Measurements from ENCODE around the gene HAUS5.
A peak's percentile ranks its signal among the peaks of the same experiment; 100 is the strongest.

The HAUS5 gene

DNA sequence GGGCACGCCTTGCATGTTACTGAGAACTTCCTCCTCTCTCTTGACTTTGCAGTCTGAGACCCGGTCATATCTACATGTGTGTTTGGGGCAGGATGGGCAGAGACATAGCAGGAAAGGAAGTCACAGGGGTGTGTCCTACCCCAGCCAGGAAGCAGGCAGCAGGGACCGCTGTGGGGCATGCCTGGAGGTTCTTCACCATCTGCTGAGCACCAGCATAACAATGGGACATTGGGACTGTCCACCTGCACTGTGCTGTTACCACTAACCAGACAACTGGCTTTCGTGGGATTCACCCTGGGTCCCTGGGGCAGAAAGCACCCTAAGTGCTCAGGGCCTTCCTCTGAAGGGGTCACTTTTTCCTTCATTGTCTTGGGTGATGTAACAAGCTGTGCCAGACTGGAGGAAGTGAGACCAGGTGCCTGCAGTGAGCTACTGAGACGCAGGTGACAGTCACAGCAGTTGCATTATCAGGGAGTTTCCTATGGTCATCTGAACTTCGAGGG lies 2.6 kb upstream of the HAUS5 start:
- no peak for DNase-seq

DNA sequence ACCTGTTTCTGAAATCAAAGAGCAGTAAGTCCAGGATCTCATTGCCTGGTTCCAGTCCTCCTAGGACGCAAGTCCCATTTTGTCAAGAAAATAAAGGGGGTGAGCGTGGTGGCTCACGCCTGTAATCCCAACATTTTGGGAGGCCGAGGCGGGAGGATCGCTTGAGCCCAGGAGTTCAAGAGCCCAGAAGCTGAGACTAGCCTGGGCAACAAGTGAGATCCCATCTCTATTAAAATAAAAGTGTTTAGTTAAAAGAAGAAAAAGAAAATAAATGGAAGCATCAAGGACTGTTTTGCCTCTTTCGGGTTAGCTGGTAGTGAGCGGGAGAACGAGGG lies 344 bp upstream of the HAUS5 start:
- no peak for DNase-seq

DNA sequence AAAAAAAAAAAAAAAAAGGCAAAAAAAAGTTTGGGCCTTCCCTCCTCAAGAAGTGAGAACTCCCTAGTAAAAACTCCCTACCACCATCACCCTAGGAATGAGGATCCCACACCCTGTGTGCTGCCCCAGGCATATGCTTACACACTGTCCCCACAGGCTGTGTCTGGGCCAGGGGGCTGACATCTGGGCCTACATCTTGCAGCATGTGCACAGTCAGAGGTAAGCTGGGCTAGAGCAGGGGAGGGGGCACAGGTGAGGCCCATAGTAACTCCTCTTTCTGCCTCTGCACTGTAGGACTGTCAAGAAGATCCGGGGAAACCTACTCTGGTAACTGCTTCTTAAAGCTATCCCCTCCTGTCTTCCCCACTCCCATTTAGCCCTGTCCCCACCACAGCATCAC lies 1.0 kb downstream of the HAUS5 start:
- DNase-seq: no peak

DNA sequence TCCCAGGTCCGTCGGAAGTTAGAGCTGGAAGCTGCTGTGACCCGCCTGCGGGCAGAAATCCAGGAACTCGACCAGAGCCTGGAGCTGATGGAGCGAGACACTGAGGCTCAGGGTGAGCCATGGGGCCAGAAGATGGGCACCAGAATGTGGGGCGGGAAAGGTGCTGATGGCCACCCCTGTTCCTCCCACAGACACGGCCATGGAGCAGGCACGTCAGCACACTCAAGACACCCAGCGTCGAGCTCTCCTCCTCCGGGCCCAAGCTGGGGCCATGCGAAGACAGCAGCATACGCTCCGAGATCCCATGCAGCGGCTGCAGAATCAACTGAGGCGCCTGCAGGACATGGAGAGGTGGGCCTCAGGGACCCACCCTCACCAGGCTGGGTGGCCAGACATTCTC lies 2.5 kb downstream of the HAUS5 start:
- DNase-seq: no peak

GRCh38 chr19:35618857-35619256 lies 6.3 kb downstream of the HAUS5 start:
- DNase-seq: no peak

DNA sequence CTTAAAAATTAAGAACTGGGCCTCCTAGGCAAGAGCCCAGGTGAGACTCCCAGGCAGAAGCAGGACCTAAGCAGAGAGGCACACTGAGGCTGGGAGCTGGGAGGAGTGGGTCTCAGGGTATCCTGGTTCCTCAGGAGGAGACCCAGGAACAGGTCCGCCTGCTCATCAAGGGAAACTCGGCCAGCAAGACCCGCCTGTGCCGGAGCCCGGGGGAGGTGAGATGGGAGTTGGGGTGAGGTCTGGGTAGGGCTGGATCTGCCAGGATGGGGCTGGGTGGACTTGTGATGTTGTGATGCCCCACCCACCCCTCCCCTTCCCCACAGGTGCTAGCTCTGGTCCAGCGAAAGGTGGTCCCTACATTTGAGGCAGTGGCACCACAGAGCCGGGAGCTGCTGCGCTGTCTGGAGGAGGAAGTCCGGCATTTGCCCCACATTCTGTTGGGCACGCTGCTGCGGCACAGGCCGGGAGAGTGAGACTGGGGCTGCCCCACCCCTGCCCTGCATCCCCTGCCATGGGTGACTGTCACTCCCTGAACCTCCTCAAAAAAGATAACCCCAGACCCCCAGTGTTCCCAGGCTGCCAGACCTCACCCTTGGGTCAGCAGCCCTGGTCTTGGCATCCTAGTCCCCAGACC lies 6.9 kb downstream of the HAUS5 start:
- DNase-seq: no peak

- no peak for DNase-seq
Observed at GRCh38 chr19:35620001-35620400, 7.5 kb downstream of the HAUS5 start.

- DNase-seq: no peak
Observed at GRCh38 chr19:35621708-35622107, 9.2 kb downstream of the HAUS5 start.

- no peak for DNase-seq
Observed at GRCh38 chr19:35622750-35623149, 10.2 kb downstream of the HAUS5 start.

DNA sequence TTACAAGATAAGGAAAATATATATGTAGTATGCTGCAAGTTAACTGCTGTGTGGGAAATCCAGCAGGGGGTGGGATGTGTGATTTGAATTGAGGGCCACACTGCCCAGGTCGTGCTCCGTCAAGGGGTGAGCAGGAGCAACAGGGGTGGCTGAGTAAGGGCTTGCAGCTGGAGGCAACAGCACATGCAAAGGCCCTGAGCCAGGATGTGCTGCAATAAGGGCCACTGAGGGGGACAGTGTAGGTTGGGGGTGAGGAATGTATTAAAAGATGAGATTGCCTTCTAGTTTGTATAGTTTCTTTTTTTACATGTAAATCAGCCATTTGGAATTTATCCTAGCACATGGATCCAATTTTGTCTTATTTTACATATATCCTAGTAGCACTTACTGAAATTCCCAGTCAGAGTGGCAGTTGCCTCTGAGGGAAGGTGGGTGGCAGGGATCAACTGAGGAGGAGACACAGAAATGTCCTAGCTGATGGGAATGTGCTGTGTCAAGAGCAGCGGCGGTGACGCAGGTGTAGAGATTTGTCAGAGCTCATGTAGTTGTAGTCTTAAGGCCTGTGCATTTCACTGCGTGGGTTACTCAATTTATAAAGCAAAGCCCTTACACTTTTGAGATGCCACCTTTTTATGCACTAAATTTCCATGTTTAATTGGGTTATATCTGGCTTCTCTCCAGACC lies 10.9 kb downstream of the HAUS5 start:
- DNase-seq: no peak

DNA sequence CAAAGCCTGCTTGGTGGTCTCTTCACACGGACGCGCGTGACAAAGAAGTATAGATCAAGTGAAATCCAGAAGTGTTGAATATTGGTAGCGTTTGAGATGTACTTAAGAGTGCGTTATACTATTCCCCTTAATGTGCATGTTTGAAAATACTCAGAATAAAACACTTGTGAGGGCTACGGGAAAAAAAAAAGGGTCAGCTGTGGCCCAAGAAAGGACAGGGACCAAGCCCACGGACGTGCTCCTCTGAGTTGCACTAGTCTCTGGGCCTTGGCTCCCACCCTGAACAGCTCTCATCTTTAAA lies 15.7 kb downstream of the HAUS5 start:
- no peak for DNase-seq

DNA sequence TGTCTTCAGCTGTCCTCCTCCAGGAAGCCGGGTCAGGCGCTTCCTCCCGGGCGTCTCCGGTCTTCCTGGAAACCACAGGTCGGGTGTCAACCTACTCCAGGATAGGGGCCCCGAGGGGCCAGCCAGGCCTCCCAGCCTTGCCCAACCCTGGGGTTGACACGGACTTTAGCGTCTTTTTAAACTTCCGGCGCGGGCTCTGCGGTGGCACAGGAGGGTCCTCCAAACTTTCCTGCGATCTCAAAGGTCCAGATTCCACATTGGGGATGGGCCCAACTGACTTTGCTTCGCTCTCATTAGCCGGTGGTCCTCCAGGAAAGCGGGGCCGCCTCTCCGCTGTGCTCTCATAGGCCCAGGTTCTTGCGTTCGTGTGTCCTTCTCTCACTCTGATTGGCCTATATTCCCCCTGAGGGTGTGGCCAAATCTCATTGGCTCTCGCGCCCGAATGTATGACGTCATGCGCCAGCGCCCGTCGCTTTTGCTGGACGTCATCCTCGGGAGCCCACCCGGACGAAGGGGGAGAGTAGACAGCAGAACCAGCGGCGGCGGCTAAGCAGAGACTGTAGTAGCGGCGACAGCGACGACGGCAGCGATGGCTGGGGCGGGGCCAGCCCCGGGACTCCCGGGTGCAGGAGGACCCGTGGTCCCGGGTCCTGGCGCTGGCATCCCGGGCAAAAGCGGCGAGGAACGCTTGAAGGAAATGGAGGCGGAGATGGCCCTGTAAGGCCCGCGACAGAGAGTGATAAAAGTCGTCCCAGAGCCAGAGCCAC lies 16.2 kb downstream of the HAUS5 start, which contains the start of gene RBM42:
RBM42 (plus strand) TSS at position 472 of the 767 bp plus-strand sequence; CDS start at position 590, 118 bp downstream.
- DNase-seq: peak; percentile 97

DNA sequence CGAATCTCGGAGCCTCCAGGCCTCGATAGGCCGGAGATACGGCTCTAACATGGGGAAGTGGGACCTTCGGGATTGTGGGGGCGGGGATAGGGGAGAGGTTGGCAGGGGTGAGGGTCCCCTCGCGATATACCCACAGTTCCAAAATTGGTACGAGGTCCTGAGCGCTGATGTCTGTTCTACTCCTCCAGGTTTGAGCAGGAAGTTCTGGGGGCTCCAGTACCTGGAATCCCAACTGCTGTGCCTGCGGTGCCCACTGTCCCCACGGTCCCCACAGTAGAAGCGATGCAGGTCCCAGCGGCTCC lies 16.7 kb downstream of the HAUS5 start:
- no peak for DNase-seq

GRCh38 chr19:35633727-35634440 lies 21.3 kb downstream of the HAUS5 start:
- no peak for DNase-seq

- no peak for DNase-seq
Observed at GRCh38 chr19:35636651-35637050, 24.1 kb downstream of the HAUS5 start.

DNA sequence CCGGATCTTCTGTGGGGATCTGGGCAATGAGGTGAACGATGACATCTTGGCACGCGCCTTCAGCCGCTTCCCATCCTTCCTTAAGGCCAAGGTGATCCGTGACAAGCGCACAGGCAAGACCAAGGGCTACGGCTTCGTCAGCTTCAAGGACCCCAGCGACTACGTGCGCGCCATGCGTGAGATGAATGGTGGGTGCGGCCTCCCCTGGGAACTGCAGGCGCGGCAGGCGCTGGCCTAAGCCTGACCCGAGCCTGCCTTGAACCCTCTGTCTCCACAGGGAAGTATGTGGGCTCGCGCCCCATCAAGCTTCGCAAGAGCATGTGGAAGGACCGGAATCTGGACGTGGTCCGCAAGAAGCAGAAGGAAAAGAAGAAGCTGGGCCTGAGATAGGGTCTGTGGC lies 24.6 kb downstream of the HAUS5 start:
- no peak for DNase-seq

- no peak for DNase-seq
Observed at GRCh38 chr19:35639321-35639639, 26.7 kb downstream of the HAUS5 start.

- no peak for DNase-seq
Observed at GRCh38 chr19:35639863-35640262, 27.3 kb downstream of the HAUS5 start.

GRCh38 chr19:35641515-35642151 lies 29.1 kb downstream of the HAUS5 start, which contains the start of gene ETV2:
TSS of gene ETV2 (plus strand) at chr19:35641745. CDS start at chr19:35642461, 716 bp downstream.
- peak; percentile 28 for DNase-seq

- no peak for DNase-seq
Observed at GRCh38 chr19:35642312-35642711, 29.8 kb downstream of the HAUS5 start.

DNA sequence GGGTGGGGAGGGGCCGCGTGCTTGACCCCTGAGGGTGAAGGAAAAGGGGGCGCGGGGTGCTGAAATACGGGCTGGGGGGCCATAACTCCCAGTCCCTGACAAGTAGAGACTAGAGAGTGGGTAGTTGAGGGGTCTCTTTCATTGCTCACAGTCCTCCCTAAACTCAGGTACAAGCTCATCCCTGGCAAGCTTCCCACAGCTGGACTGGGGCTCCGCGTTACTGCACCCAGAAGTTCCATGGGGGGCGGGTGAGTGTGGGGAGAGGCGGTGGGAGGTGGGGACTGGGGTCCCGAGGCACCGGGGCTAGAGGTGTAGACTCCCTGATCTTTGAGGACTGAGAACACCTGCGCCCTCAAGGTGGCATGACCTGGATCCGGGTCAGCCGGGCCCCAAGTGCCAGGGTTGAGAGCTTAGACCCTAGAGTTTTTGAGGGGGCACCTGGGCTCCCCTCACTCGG lies 30.3 kb downstream of the HAUS5 start:
- no peak for DNase-seq

- DNase-seq: peak; percentile 78
Observed at GRCh38 chr19:35643255-35644205, 31.0 kb downstream of the HAUS5 start.

Measured in stimulated activated CD4-positive, alpha-beta T cell treated with anti-CD3 and anti-CD28 coated beads, Interleukin-1b, Interleukin-23, amount 100 ng/mL, for 48 hours (primary cell).